NOMO-1 (cell line): ENCODE measurements around the gene CREB5.

Experiments
- DNase-seq, 2 experiments: peaks; one replicate each; lab custom pipeline; 2025; ENCODE audit not compliant: unreplicated experiment in 2 of 2; lab: John Stamatoyannopoulos, UW

CREB5 gene

GRCh38 chr7:28507525-28508282 is 95.4 kb downstream of the CREB5 start:
- no peak for DNase-seq

GRCh38 chr7:28509251-28510025 is 97.1 kb downstream of the CREB5 start:
- DNase-seq = peak in 1 of 2 experiments; percentile 26

- DNase-seq = no peak
Observed at GRCh38 chr7:28510026-28510369, 97.7 kb downstream of the CREB5 start.

- DNase-seq = no peak
Observed at GRCh38 chr7:28512668-28513440, 100.5 kb downstream of the CREB5 start.

GRCh38 chr7:28516390-28517172 is 104.3 kb downstream of the CREB5 start:
- DNase-seq = no peak

- no peak for DNase-seq
Observed at GRCh38 chr7:28517206-28517605, 104.9 kb downstream of the CREB5 start.

GRCh38 chr7:28517606-28518005 is 105.3 kb downstream of the CREB5 start:
- no peak for DNase-seq

- DNase-seq = peak in 1 of 2 experiments; percentile 30
Observed at GRCh38 chr7:28520074-28521015, 108.0 kb downstream of the CREB5 start.

- DNase-seq = no peak
Observed at GRCh38 chr7:28524978-28525377, 112.7 kb downstream of the CREB5 start.

- no peak for DNase-seq
Observed at GRCh38 chr7:28528899-28529298, 116.6 kb downstream of the CREB5 start.

GRCh38 chr7:28529755-28530154 is 117.4 kb downstream of the CREB5 start:
- DNase-seq = no peak

GRCh38 chr7:28530175-28530802 is 118.0 kb downstream of the CREB5 start:
- no peak for DNase-seq

GRCh38 chr7:28530803-28531175 is 118.5 kb downstream of the CREB5 start:
- DNase-seq = no peak

- no peak for DNase-seq
Observed at GRCh38 chr7:28531291-28531690, 119.0 kb downstream of the CREB5 start.

GRCh38 chr7:28532181-28532580 is 119.9 kb downstream of the CREB5 start:
- DNase-seq = no peak

- no peak for DNase-seq
Observed at GRCh38 chr7:28533267-28533666, 120.9 kb downstream of the CREB5 start.

- DNase-seq = no peak
Observed at GRCh38 chr7:28533731-28534531, 121.6 kb downstream of the CREB5 start.

GRCh38 chr7:28536259-28536658 is 123.9 kb downstream of the CREB5 start:
- no peak for DNase-seq
